ENCODE data around the gene PCNX4. TPM values are rescaled to one million over a fixed set of nuclear protein-coding genes. Genes with fewer than 3 reads are reported as not detected.

PCNX4 gene
- total RNA-seq, 1 experiment from 2014 or later, result 48.4 TPM

GRCh38 chr14:60197629-60198303, 106.0 kb downstream of the PCNX4 start:
- peak overlapping the region; percentile 21; the same call in 1 of the 2 replicates for H3K4me2 ChIP-seq (ENCODE audit: low read length)
- H4K20me1 ChIP-seq (ENCODE audit: insufficient read depth), result no peaks in the 10 kb centered on the region
- no TSS peak for BruUV-seq (replicated peaks)
- no peak overlapping the region for H3K27ac ChIP-seq (ENCODE audit: low read depth, low read length)
- ATAC-seq (no peak), DNase-seq (ENCODE audit: low read depth, low spot score) (no peak)
- peaks cover 0 to 9% of the 10 kb centered on the region in 2 experiments; a peak in 1 of 4 replicates for H3K4me1 ChIP-seq (ENCODE audit: control insufficient read depth in 1 of 2, insufficient read depth in 2 of 2, low read length in 2 of 2)
- H3K9me2 ChIP-seq (ENCODE audit: insufficient read depth), result no peaks in the 10 kb centered on the region
- H3K4me3 ChIP-seq (replicated peaks in 1 of 2; ENCODE audit: low read depth in 1 of 2, low read length in 2 of 2), result no peak overlapping the region
- ChIA-PET RAD21 (ENCODE audit: low non-redundant PET in 1 of 2, low total read pairs in 2 of 2, uncharacterized antibody in 2 of 2, unreplicated experiment in 2 of 2) (no interaction called here), CTCF (no interaction called here), POLR2A (no interaction called here)
- no peak overlapping the region for H3K9ac ChIP-seq (ENCODE audit: low read length)
- H3K79me2 ChIP-seq (ENCODE audit: insufficient read depth, low read length), result no peaks in the 10 kb centered on the region
- no peak overlapping the region for H2AFZ ChIP-seq (ENCODE audit: low read depth, low read length, poor library complexity, severe bottlenecking)
- intact Hi-C loops (cut with micrococcal nuclease), result loop anchor here (10.0 kb wide), 1 partner anchor 137 kb away; no protein-coding TSS in a partner anchor
- H3K9me3 ChIP-seq (ENCODE audit: control insufficient read depth in 1 of 2, insufficient read depth in 1 of 2, low read depth in 1 of 2, low read length in 2 of 2), result no peaks in the 10 kb centered on the region
- H3K36me3 ChIP-seq (ENCODE audit: control insufficient read depth in 1 of 2, insufficient read depth in 2 of 2, low read length in 2 of 2), result no peaks in the 10 kb centered on the region
- TF ChIP-seq CTCF (IDR thresholded peaks at IDR 0.05 in 2 of 3, conservative IDR thresholded peaks at IDR 0.05 in 1 of 3; ENCODE audit: borderline replicate concordance in 1 of 3, insufficient read depth in 1 of 3, low read depth in 2 of 3, low read length in 2 of 3) (no peak), FOSL1 (IDR thresholded peaks at IDR 0.05; ENCODE audit: low read depth) (no peak), RAD21 (IDR thresholded peaks at IDR 0.05; ENCODE audit: low read depth) (no peak), ZFX (IDR thresholded peaks at IDR 0.05) (no peak), TCF7L2 (IDR thresholded peaks at IDR 0.05; ENCODE audit: borderline replicate concordance, extremely low read depth, insufficient read depth, insufficient read length) (no peak)
- H3K27me3 ChIP-seq (ENCODE audit: insufficient read depth, low read length), result no peaks in the 10 kb centered on the region

- H3K36me3 ChIP-seq (ENCODE audit: control insufficient read depth in 1 of 2, insufficient read depth in 2 of 2, low read length in 2 of 2), result no peaks in the 10 kb centered on the region
- ChIA-PET POLR2A (no interaction called here), CTCF (no interaction called here), RAD21 (ENCODE audit: low non-redundant PET in 1 of 2, low total read pairs in 2 of 2, uncharacterized antibody in 2 of 2, unreplicated experiment in 2 of 2) (no interaction called here)
- H2AFZ ChIP-seq (ENCODE audit: low read depth, low read length, poor library complexity, severe bottlenecking), result no peak overlapping the region
- no peaks in the 10 kb centered on the region for H3K9me3 ChIP-seq (ENCODE audit: control insufficient read depth in 1 of 2, insufficient read depth in 1 of 2, low read depth in 1 of 2, low read length in 2 of 2)
- no peaks in the 10 kb centered on the region for H3K27me3 ChIP-seq (ENCODE audit: insufficient read depth, low read length)
- ATAC-seq, result no peak
- H3K79me2 ChIP-seq (ENCODE audit: insufficient read depth, low read length), result no peaks in the 10 kb centered on the region
- no peak overlapping the region for H3K4me3 ChIP-seq (replicated peaks in 1 of 2; ENCODE audit: low read depth in 1 of 2, low read length in 2 of 2)
- BruUV-seq (replicated peaks), result no TSS peak
- no peaks in the 10 kb centered on the region for H4K20me1 ChIP-seq (ENCODE audit: insufficient read depth)
- no peak overlapping the region for H3K27ac ChIP-seq (ENCODE audit: low read depth, low read length)
- intact Hi-C loops (cut with micrococcal nuclease), result loop anchor here (10.0 kb wide), 1 partner anchor 135 kb away; no protein-coding TSS in a partner anchor
- no peak overlapping the region for H3K9ac ChIP-seq (ENCODE audit: low read length)
- no peaks in the 10 kb centered on the region for H3K9me2 ChIP-seq (ENCODE audit: insufficient read depth)
- no peak overlapping the region for H3K4me2 ChIP-seq (ENCODE audit: low read length)
- peaks cover 0 to 9% of the 10 kb centered on the region in 2 experiments; a peak in 1 of 4 replicates for H3K4me1 ChIP-seq (ENCODE audit: control insufficient read depth in 1 of 2, insufficient read depth in 2 of 2, low read length in 2 of 2)
- no peak for DNase-seq (ENCODE audit: low read depth, low spot score)
- no peak for TF ChIP-seq CBX3 (IDR thresholded peaks at IDR 0.05; ENCODE audit: low read depth)
- no peak for TF ChIP-seq CEBPB (IDR thresholded peaks at IDR 0.05; ENCODE audit: low read depth)
- no peak for TF ChIP-seq EZH2 (IDR thresholded peaks at IDR 0.05)
- no peak for TF ChIP-seq POLR2A (IDR thresholded peaks at IDR 0.05; ENCODE audit: borderline replicate concordance, extremely low read depth, insufficient read depth, insufficient read length)
- TF ChIP-seq ZFX (IDR thresholded peaks at IDR 0.05), result no peak
- no peak for TF ChIP-seq ELF1 (IDR thresholded peaks at IDR 0.05; ENCODE audit: borderline replicate concordance, low read depth)
- TF ChIP-seq YY1 (IDR thresholded peaks at IDR 0.05; ENCODE audit: extremely low read depth, insufficient replicate concordance, low read depth, low read length), result no peak
- TF ChIP-seq SRF (IDR thresholded peaks at IDR 0.05; ENCODE audit: low read depth), result no peak
- TF ChIP-seq POLR2AphosphoS5 (IDR thresholded peaks at IDR 0.05; ENCODE audit: low read depth, low read length), result no peak
- TF ChIP-seq ZNF274 (IDR thresholded peaks at IDR 0.05; ENCODE audit: low read depth, low read length), result no peak
- TF ChIP-seq ZBTB33 (IDR thresholded peaks at IDR 0.05; ENCODE audit: extremely low read depth, insufficient replicate concordance, low read length), result no peak
- no peak for TF ChIP-seq RAD21 (IDR thresholded peaks at IDR 0.05; ENCODE audit: low read depth)
Measured at GRCh38 chr14:60199321-60199720, 107.6 kb downstream of the PCNX4 start.

Measured in HCT116 (cell line).